SK-N-SH (cell line): Measurements from ENCODE around the gene EIF6. TPM values are rescaled to one million over a fixed set of nuclear protein-coding genes. Genes with fewer than 3 reads are reported as not detected.
A peak's percentile ranks its signal among the peaks of the same experiment; 100 is the strongest.

Source experiments
- CTCF ChIA-PET: fragments of 300-600, 350-600 bp; formaldehyde crosslinking; extraction: SDS; loops from one replicate; lab custom pipeline; 2021; lab: Yijun Ruan, JAX
- POLR2A ChIA-PET: fragments of 350-600 bp; sonication (Branson Sonifier 250); formaldehyde crosslinking; extraction: SDS; loops from one replicate; lab custom pipeline; 2020; ENCODE audit warnings: antibody characterized with exemption, inconsistent platforms; lab: Yijun Ruan, JAX
- DNase-seq: peaks from one replicate; pipeline ENCODE4 v3.0.0; 2012
- H2AFZ ChIP-seq: fragments of 200-600 bp; sonication (generic); 2 replicates; pipeline ENCODE4 v1.8.1; 2016; ENCODE audit warnings: antibody characterized with exemption, mild to moderate bottlenecking, low read depth
- H3F3A ChIP-seq: fragments of 200-600 bp; sonication (generic); replicated peaks from 2 replicates; pipeline ENCODE3; 2016; ENCODE audit warnings: antibody characterized with exemption, mild to moderate bottlenecking; ENCODE audit not compliant: insufficient read depth
- H3K27ac ChIP-seq, 2 experiments: fragments of 200-500 bp in 1 of 2; fragments of 200-600 bp in 1 of 2; sonication (Bioruptor generic) in 1 of 2; sonication (generic), shearing (Covaris generic) in 1 of 2; 2 replicates each; pipeline versions ENCODE4 v1.5.1 to v1.6.1; 2014 to 2016; ENCODE audit warnings: low read depth in 2 of 2, inconsistent platforms in 1 of 2, low read length in 1 of 2, mild to moderate bottlenecking in 1 of 2, mixed read lengths in 1 of 2
- H3K27me3 ChIP-seq: fragments of 200-600 bp; sonication (generic), shearing (Covaris generic); 2 replicates; pipeline ENCODE4 v1.6.1; 2016; ENCODE audit warnings: mixed run types; ENCODE audit not compliant: insufficient read depth
- H3K36me3 ChIP-seq, 2 experiments: fragments of 200-500 bp in 1 of 2; fragments of 200-600 bp in 1 of 2; sonication (Bioruptor generic) in 1 of 2; sonication (generic) in 1 of 2; replicated peaks in 1 of 2; 2 replicates each; pipeline versions ENCODE3 to v1.5.1; 2014 to 2016; ENCODE audit warnings: low read length in 1 of 2, mild to moderate bottlenecking in 1 of 2; ENCODE audit not compliant: insufficient read depth in 2 of 2, control insufficient read depth in 1 of 2
- H3K4me1 ChIP-seq, 2 experiments: fragments of 200-500 bp in 1 of 2; fragments of 200-600 bp in 1 of 2; sonication (Bioruptor generic) in 1 of 2; sonication (generic), shearing (Covaris generic) in 1 of 2; 2 replicates each; pipeline versions ENCODE4 v1.5.1 to v1.6.1; 2014 to 2016; ENCODE audit warnings: low read depth in 1 of 2, low read length in 1 of 2, mixed run types in 1 of 2; ENCODE audit not compliant: insufficient read depth in 2 of 2, control insufficient read depth in 1 of 2
- H3K4me2 ChIP-seq: fragments of 200-600 bp; sonication (generic), shearing (Covaris generic); 2 replicates; pipeline ENCODE4 v1.6.1; 2017; ENCODE audit warnings: mixed run types
- H3K4me3 ChIP-seq, 2 experiments: fragments of 200-500 bp in 1 of 2; fragments of 200-600 bp in 1 of 2; sonication (Bioruptor generic) in 1 of 2; sonication (generic), shearing (Covaris generic) in 1 of 2; 2 replicates each; pipeline versions ENCODE4 v1.5.1 to v1.8.1; 2014 to 2016; ENCODE audit warnings: low read depth in 2 of 2, inconsistent platforms in 1 of 2, low read length in 1 of 2, mild to moderate bottlenecking in 1 of 2, mixed read lengths in 1 of 2, moderate library complexity in 1 of 2
- H3K79me2 ChIP-seq: fragments of 200-600 bp; sonication (generic); 2 replicates; pipeline ENCODE4 v1.8.1; 2017; ENCODE audit warnings: mild to moderate bottlenecking; ENCODE audit not compliant: insufficient read depth
- H3K9ac ChIP-seq: fragments of 200-600 bp; sonication (generic); 2 replicates; pipeline ENCODE4 v1.6.1; 2017; ENCODE audit warnings: mixed run types
- H3K9me2 ChIP-seq: fragments of 200-600 bp; sonication (generic); 2 replicates; pipeline ENCODE4 v1.6.1; 2017; ENCODE audit warnings: mixed run types
- H3K9me3 ChIP-seq: fragments of 200-600 bp; sonication (generic); 2 replicates; pipeline ENCODE4 v1.6.1; 2017; ENCODE audit warnings: mixed run types, mild to moderate bottlenecking, moderate library complexity
- H4K20me1 ChIP-seq: fragments of 200-600 bp; sonication (generic); 2 replicates; pipeline ENCODE4 v1.6.1; 2017; ENCODE audit warnings: mild to moderate bottlenecking, mixed run types; ENCODE audit not compliant: insufficient read depth
- CHD2 ChIP-seq: fragments of 150-350 bp; IDR thresholded peaks from 2 replicates; pipeline ENCODE4 v1.6.1; 2018; ENCODE audit warnings: low read length; ENCODE audit not compliant: partially characterized antibody
- ELF1 ChIP-seq: IDR thresholded peaks from 2 replicates; pipeline ENCODE4 v1.4.0; 2012
- EP300 ChIP-seq, 2 experiments: IDR thresholded peaks; 2 replicates each; pipeline versions ENCODE4 v1.4.0 to v1.6.1; 2012; ENCODE audit warnings: borderline replicate concordance in 1 of 2, low read depth in 1 of 2, low read length in 1 of 2
- EZH2phosphoT487 ChIP-seq: fragments of 200-600 bp; sonication (generic); IDR thresholded peaks from 2 replicates; pipeline ENCODE4 v1.6.1; 2017; ENCODE audit warnings: low read depth, mixed run types, mild to moderate bottlenecking, antibody characterized with exemption, moderate library complexity, borderline replicate concordance
- FOSL2 ChIP-seq: IDR thresholded peaks from 2 replicates; pipeline ENCODE4 v1.4.0; 2012; ENCODE audit warnings: low read depth, mild to moderate bottlenecking, moderate library complexity, borderline replicate concordance
- FOXJ3 ChIP-seq: sonication (generic); formaldehyde crosslinking; IDR thresholded peaks from 2 replicates; pipeline ENCODE4 v1.5.1; 2020; ENCODE audit warnings: mild to moderate bottlenecking, missing genetic modification reagents
- FOXM1 ChIP-seq: IDR thresholded peaks from 2 replicates; pipeline ENCODE4 v1.4.0; 2012; ENCODE audit warnings: low read depth, mild to moderate bottlenecking
- GABPA ChIP-seq: IDR thresholded peaks from 2 replicates; pipeline ENCODE4 v1.4.0; 2012; ENCODE audit warnings: low read depth, mild to moderate bottlenecking
- GATA2 ChIP-seq: sonication (generic); formaldehyde crosslinking; IDR thresholded peaks from 2 replicates; pipeline ENCODE4 v1.5.0; 2020; ENCODE audit warnings: mild to moderate bottlenecking, missing genetic modification reagents
- JUND ChIP-seq: IDR thresholded peaks from 2 replicates; pipeline ENCODE4 v1.4.0; 2012
- MEF2A ChIP-seq: IDR thresholded peaks from 2 replicates; pipeline ENCODE4 v1.4.0; 2012; ENCODE audit warnings: low read depth, borderline replicate concordance
- MXI1 ChIP-seq: IDR thresholded peaks from 2 replicates; pipeline ENCODE4 v1.6.1; 2012; ENCODE audit warnings: mild to moderate bottlenecking, low read depth, low read length, improper control_type of control experiment
- NFIC ChIP-seq: IDR thresholded peaks from 2 replicates; pipeline ENCODE4 v1.4.0; 2012; ENCODE audit warnings: borderline replicate concordance
- NRF1 ChIP-seq: IDR thresholded peaks from 2 replicates; pipeline ENCODE4 v1.6.1; 2012; ENCODE audit warnings: low read depth, mild to moderate bottlenecking, low read length
- POLR2AphosphoS5 ChIP-seq: IDR thresholded peaks from 2 replicates; pipeline ENCODE4 v1.6.1; 2012; ENCODE audit warnings: low read depth, low read length
- RAD21 ChIP-seq: IDR thresholded peaks from 2 replicates; pipeline ENCODE4 v1.6.1; 2012; ENCODE audit warnings: mild to moderate bottlenecking, low read length
- RXRA ChIP-seq: IDR thresholded peaks from 2 replicates; pipeline ENCODE4 v1.4.0; 2012; ENCODE audit warnings: low read depth, mild to moderate bottlenecking, borderline replicate concordance
- SIN3A ChIP-seq: IDR thresholded peaks from 2 replicates; pipeline ENCODE4 v1.6.1; 2012; ENCODE audit warnings: low read depth, mild to moderate bottlenecking, low read length, moderate library complexity, borderline replicate concordance
- SMC3 ChIP-seq: IDR thresholded peaks from 2 replicates; pipeline ENCODE4 v1.6.1; 2012; ENCODE audit warnings: low read depth, low read length, improper control_type of control experiment
- TCF12 ChIP-seq: IDR thresholded peaks from 2 replicates; pipeline ENCODE4 v1.4.0; 2012
- YY1 ChIP-seq: IDR thresholded peaks from 2 replicates; pipeline ENCODE4 v1.4.0; 2012; ENCODE audit warnings: low read depth, mild to moderate bottlenecking
- WGBS: methylation state at CpG from one replicate; pipeline ENCODE4 v1.1.6; 2017; ENCODE audit warnings: low lambda C conversion rate; 5-methylcytosine and 5-hydroxymethylcytosine counted together
- polyA plus RNA-seq, 3 experiments: library from polyadenylated mRNA; depleted of rRNA; stranded (reverse); fragments of >200 nt; gene quantifications; 2 replicates each; pipeline ENCODE4 v1.2.3, GENCODE V29; 2012
- TF ChIP-seq, protein P1 (sequence below): IDR thresholded peaks from 2 replicates; pipeline ENCODE4 v1.4.0; 2012; ENCODE audit warnings: low read depth
- TF ChIP-seq, protein P2 (sequence below): fragments of 200-600 bp; sonication (generic); IDR thresholded peaks from 2 replicates; pipeline ENCODE4 v1.6.1; 2017; ENCODE audit warnings: antibody characterized with exemption, mild to moderate bottlenecking, moderate library complexity
- TF ChIP-seq, protein P3 (sequence below): IDR thresholded peaks from 2 replicates; pipeline ENCODE4 v1.6.1; 2012; ENCODE audit warnings: mild to moderate bottlenecking, low read depth, low read length, moderate library complexity
- TF ChIP-seq, protein P4 (sequence below): fragments of 150-350 bp; IDR thresholded peaks from 2 replicates; pipeline ENCODE4 v1.6.1; 2017; ENCODE audit warnings: antibody characterized with exemption, low read length, low read depth, borderline replicate concordance
- TF ChIP-seq, protein P5 (sequence below): IDR thresholded peaks from 2 replicates; pipeline ENCODE4; 2012

Gene EIF6
- polyA plus RNA-seq, 1 of the 3 experiments (the other 2 are of a cell fraction), result 356 TPM

DNA sequence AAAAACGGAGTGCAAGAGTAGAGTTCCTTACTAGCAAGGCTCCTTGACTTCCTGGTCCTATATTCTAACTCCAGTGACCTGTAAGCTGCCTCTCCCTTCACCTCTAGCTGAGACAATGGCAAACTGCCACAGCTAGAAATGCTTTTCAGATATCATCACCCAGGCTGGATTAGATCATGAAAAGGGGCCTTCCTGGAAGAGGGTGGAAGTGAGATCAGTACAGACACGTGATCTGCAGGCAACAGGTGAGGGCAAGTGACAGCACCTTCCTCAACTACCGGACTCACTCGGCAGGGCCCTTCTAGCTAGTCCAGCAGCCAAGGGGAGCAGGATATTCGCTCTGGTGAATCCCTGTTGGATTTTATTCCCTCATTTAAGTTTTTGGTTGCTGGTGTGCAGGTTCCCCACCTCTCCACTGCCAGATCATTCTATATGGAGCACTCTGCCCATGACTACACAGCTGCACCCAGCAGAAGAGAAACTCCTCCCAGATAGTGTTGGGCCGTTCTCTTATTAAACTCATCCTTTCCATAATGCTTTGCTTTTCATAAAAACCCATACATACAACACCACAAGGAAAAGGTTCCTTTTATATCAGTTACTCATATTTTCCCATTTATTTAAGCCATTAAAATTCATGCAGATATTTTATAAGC is 34.1 kb upstream of the EIF6 start:
- Histone ChIP-seq H3K4me2 (peak overlapping the region; percentile 0; the same call in 1 of the 2 replicates), H3K9ac (peak overlapping the region; percentile 65; the same call in 1 of the 2 replicates), H3K9me3 (no peaks in the 10 kb centered on the region), H3K27me3 (no peaks in the 10 kb centered on the region), H3K36me3 (no peaks in the 10 kb centered on the region), H3K9me2 (no peaks in the 10 kb centered on the region), H2AFZ (no peak overlapping the region), H3K4me3 (no peak overlapping the region), H3K27ac (peak overlapping the region; percentile 80 to 92), H3F3A (peaks cover 31% of the 10 kb centered on the region), H3K79me2 (no peaks in the 10 kb centered on the region), H3K4me1 (peaks cover 10 to 36% of the 10 kb centered on the region in 2 experiments), H4K20me1 (no peaks in the 10 kb centered on the region)
- no peak for DNase-seq
- POLR2A ChIA-PET, result no interaction called here
- WGBS, result 54% methylated on average over 6 of the region's 6 CpGs
- CTCF ChIA-PET, result interaction anchor here (0.9 to 3.2 kb wide), 3 partner anchors 13 to 121 kb away, joined by 3 to 32 read pairs (median 4); no protein-coding TSS in a partner anchor
- TF ChIP-seq GABPA (no peak; the same call in 1 of the 2 replicates), SIN3A (no peak), GATA2 (CRISPR knock-in tag) (no peak), NRF1 (no peak), RAD21 (no peak), FOXJ3 (CRISPR knock-in tag) (no peak), NFIC (peak; percentile 81), POLR2AphosphoS5 (peak; percentile 62; the same call in 1 of the 2 replicates), FOSL2 (peak; percentile 49; the same call in 1 of the 2 replicates), SMC3 (no peak), ELF1 (peak; percentile 71; the same call in 1 of the 2 replicates), CHD2 (no peak), JUND (peak; percentile 83), YY1 (no peak), MXI1 (no peak), EZH2phosphoT487 (no peak), EP300 (IDR thresholded peaks at IDR 0.05; ENCODE audit: borderline replicate concordance in 1 of 2, low read depth in 1 of 2, low read length in 1 of 2) (peak in 1 of 2 experiments; percentile 81; a peak in 1 of 4 replicates), TCF12 (peak; percentile 88), RXRA (peak; percentile 91), FOXM1 (no peak), MEF2A (0 out of 2 replicates have a peak, but pooled peaks have one; percentile 40)
- TF ChIP-seq, protein P1, sequence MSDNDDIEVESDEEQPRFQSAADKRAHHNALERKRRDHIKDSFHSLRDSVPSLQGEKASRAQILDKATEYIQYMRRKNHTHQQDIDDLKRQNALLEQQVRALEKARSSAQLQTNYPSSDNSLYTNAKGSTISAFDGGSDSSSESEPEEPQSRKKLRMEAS, result peak; percentile 82
- TF ChIP-seq, protein P2, sequence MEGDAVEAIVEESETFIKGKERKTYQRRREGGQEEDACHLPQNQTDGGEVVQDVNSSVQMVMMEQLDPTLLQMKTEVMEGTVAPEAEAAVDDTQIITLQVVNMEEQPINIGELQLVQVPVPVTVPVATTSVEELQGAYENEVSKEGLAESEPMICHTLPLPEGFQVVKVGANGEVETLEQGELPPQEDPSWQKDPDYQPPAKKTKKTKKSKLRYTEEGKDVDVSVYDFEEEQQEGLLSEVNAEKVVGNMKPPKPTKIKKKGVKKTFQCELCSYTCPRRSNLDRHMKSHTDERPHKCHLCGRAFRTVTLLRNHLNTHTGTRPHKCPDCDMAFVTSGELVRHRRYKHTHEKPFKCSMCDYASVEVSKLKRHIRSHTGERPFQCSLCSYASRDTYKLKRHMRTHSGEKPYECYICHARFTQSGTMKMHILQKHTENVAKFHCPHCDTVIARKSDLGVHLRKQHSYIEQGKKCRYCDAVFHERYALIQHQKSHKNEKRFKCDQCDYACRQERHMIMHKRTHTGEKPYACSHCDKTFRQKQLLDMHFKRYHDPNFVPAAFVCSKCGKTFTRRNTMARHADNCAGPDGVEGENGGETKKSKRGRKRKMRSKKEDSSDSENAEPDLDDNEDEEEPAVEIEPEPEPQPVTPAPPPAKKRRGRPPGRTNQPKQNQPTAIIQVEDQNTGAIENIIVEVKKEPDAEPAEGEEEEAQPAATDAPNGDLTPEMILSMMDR, result no peak
- TF ChIP-seq, protein P3, sequence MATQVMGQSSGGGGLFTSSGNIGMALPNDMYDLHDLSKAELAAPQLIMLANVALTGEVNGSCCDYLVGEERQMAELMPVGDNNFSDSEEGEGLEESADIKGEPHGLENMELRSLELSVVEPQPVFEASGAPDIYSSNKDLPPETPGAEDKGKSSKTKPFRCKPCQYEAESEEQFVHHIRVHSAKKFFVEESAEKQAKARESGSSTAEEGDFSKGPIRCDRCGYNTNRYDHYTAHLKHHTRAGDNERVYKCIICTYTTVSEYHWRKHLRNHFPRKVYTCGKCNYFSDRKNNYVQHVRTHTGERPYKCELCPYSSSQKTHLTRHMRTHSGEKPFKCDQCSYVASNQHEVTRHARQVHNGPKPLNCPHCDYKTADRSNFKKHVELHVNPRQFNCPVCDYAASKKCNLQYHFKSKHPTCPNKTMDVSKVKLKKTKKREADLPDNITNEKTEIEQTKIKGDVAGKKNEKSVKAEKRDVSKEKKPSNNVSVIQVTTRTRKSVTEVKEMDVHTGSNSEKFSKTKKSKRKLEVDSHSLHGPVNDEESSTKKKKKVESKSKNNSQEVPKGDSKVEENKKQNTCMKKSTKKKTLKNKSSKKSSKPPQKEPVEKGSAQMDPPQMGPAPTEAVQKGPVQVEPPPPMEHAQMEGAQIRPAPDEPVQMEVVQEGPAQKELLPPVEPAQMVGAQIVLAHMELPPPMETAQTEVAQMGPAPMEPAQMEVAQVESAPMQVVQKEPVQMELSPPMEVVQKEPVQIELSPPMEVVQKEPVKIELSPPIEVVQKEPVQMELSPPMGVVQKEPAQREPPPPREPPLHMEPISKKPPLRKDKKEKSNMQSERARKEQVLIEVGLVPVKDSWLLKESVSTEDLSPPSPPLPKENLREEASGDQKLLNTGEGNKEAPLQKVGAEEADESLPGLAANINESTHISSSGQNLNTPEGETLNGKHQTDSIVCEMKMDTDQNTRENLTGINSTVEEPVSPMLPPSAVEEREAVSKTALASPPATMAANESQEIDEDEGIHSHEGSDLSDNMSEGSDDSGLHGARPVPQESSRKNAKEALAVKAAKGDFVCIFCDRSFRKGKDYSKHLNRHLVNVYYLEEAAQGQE, result no peak
- TF ChIP-seq, protein P4, sequence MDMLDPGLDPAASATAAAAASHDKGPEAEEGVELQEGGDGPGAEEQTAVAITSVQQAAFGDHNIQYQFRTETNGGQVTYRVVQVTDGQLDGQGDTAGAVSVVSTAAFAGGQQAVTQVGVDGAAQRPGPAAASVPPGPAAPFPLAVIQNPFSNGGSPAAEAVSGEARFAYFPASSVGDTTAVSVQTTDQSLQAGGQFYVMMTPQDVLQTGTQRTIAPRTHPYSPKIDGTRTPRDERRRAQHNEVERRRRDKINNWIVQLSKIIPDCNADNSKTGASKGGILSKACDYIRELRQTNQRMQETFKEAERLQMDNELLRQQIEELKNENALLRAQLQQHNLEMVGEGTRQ, result no peak
- TF ChIP-seq, protein P5, sequence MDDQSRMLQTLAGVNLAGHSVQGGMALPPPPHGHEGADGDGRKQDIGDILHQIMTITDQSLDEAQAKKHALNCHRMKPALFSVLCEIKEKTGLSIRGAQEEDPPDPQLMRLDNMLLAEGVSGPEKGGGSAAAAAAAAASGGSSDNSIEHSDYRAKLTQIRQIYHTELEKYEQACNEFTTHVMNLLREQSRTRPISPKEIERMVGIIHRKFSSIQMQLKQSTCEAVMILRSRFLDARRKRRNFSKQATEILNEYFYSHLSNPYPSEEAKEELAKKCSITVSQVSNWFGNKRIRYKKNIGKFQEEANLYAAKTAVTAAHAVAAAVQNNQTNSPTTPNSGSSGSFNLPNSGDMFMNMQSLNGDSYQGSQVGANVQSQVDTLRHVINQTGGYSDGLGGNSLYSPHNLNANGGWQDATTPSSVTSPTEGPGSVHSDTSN, result peak; percentile 67; the same call in 1 of the 2 replicates
